Mucosa of rectum (tissue), 2 donors: ENCODE data around the gene WHAMM.

Source experiments
- H3K27ac ChIP-seq, 2 donors: one replicate each; pipeline ENCODE4 v1.7.0; 2013; ENCODE audit warnings: inconsistent platforms in 2 of 2, low read depth in 2 of 2, low read length in 2 of 2
- H3K27me3 ChIP-seq, 2 donors: one replicate each; pipeline ENCODE4 v1.7.0; 2013; ENCODE audit warnings: low read length in 2 of 2; ENCODE audit not compliant: control insufficient read depth in 2 of 2, insufficient read depth in 2 of 2
- H3K36me3 ChIP-seq, 2 donors: one replicate each; pipeline ENCODE4 v1.7.0; 2013; ENCODE audit warnings: low read length in 2 of 2; ENCODE audit not compliant: control insufficient read depth in 2 of 2, insufficient read depth in 2 of 2
- H3K4me1 ChIP-seq, 2 donors: one replicate each; pipeline ENCODE4 v1.7.0; 2013; ENCODE audit warnings: low read length in 2 of 2, mild to moderate bottlenecking in 1 of 2; ENCODE audit not compliant: control insufficient read depth in 2 of 2, insufficient read depth in 2 of 2
- H3K4me3 ChIP-seq, 2 donors: one replicate each; pipeline ENCODE4 v1.7.0; 2013; ENCODE audit warnings: low read length in 2 of 2
- H3K9ac ChIP-seq, 2 donors: one replicate each; pipeline ENCODE4 v1.7.0; 2013; ENCODE audit warnings: low read length in 2 of 2, low read depth in 1 of 2, mild to moderate bottlenecking in 1 of 2
- H3K9me3 ChIP-seq, 2 donors: one replicate each; pipeline ENCODE4 v1.7.0; 2013; ENCODE audit warnings: low read length in 2 of 2; ENCODE audit not compliant: control insufficient read depth in 2 of 2
- donor health status: healthy.
- donor health status: Normal muscosa, but diverticular disease.

The WHAMM gene

GRCh38 chr15:82802497-82802896, 6.9 kb upstream of the WHAMM start:
- H3K36me3 ChIP-seq: no peaks in the 10 kb centered on the region
- H3K4me3 ChIP-seq: no peak overlapping the region
- no peak overlapping the region for H3K9ac ChIP-seq
- H3K27me3 ChIP-seq: peaks cover 0 to 4% of the 10 kb centered on the region in 2 donors
- no peaks in the 10 kb centered on the region for H3K9me3 ChIP-seq
- no peak overlapping the region for H3K27ac ChIP-seq
- no peaks in the 10 kb centered on the region for H3K4me1 ChIP-seq

- H3K27ac ChIP-seq: no peak overlapping the region
- H3K4me1 ChIP-seq: peaks cover 4 to 5% of the 10 kb centered on the region in 2 donors
- no peak overlapping the region for H3K9ac ChIP-seq
- H3K9me3 ChIP-seq: no peaks in the 10 kb centered on the region
- no peak overlapping the region for H3K4me3 ChIP-seq
- no peaks in the 10 kb centered on the region for H3K36me3 ChIP-seq
- peaks cover 0 to 4% of the 10 kb centered on the region in 2 donors for H3K27me3 ChIP-seq
Observed at GRCh38 chr15:82803793-82804574, 5.4 kb upstream of the WHAMM start.

- Histone ChIP-seq H3K36me3 (no peaks in the 10 kb centered on the region), H3K4me1 (peaks cover 4 to 7% of the 10 kb centered on the region in 2 donors), H3K27ac (no peak overlapping the region), H3K4me3 (no peak overlapping the region), H3K9me3 (no peaks in the 10 kb centered on the region), H3K27me3 (peaks cover 0 to 4% of the 10 kb centered on the region in 2 donors), H3K9ac (no peak overlapping the region)
Observed at GRCh38 chr15:82804575-82804949, 4.9 kb upstream of the WHAMM start.

GRCh38 chr15:82805994-82806406, 3.4 kb upstream of the WHAMM start, which contains the start of gene FSD2:
TSS of gene FSD2 (minus strand) at chr15:82806069. CDS start at chr15:82787390, 18,679 bp downstream.
- H3K9me3 ChIP-seq: no peaks in the 10 kb centered on the region
- no peak within 1 kb of the TSS for H3K4me3 ChIP-seq
- no peak within 1 kb of the TSS for H3K27ac ChIP-seq
- H3K4me1 ChIP-seq: peaks cover 4 to 10% of the 10 kb centered on the region in 2 donors
- H3K36me3 ChIP-seq: no peaks in the 10 kb centered on the region
- peaks cover 0 to 4% of the 10 kb centered on the region in 2 donors for H3K27me3 ChIP-seq
- no peak within 1 kb of the TSS for H3K9ac ChIP-seq

- Histone ChIP-seq H3K4me3 (no peak overlapping the region), H3K36me3 (no peaks in the 10 kb centered on the region), H3K27me3 (no peaks in the 10 kb centered on the region), H3K9me3 (no peaks in the 10 kb centered on the region), H3K4me1 (peaks cover 13 to 15% of the 10 kb centered on the region in 2 donors), H3K27ac (peak overlapping the region in 1 of 2 donors; percentile 79), H3K9ac (peak overlapping the region in 1 of 2 donors; percentile 66)
Observed at GRCh38 chr15:82807920-82808633, 1.4 kb upstream of the WHAMM start.

GRCh38 chr15:82808634-82809041, 790 bp upstream of the WHAMM start:
- peaks cover 13 to 15% of the 10 kb centered on the region in 2 donors for H3K4me1 ChIP-seq
- H3K4me3 ChIP-seq: peak overlapping the region; percentile 89 to 95
- no peaks in the 10 kb centered on the region for H3K9me3 ChIP-seq
- H3K9ac ChIP-seq: peak overlapping the region in 1 of 2 donors; percentile 66
- no peaks in the 10 kb centered on the region for H3K27me3 ChIP-seq
- peaks cover 0 to under 1% of the 10 kb centered on the region in 2 donors for H3K36me3 ChIP-seq
- peak overlapping the region; percentile 79 to 99 for H3K27ac ChIP-seq

GRCh38 chr15:82810061-82810889, 847 bp downstream of the WHAMM start:
- H3K4me1 ChIP-seq: peaks cover 13 to 15% of the 10 kb centered on the region in 2 donors
- peak overlapping the region; percentile 99 to 100 for H3K27ac ChIP-seq
- no peaks in the 10 kb centered on the region for H3K27me3 ChIP-seq
- peaks cover 2 to 9% of the 10 kb centered on the region in 2 donors for H3K36me3 ChIP-seq
- H3K9ac ChIP-seq: peak overlapping the region; percentile 95 to 99
- H3K9me3 ChIP-seq: no peaks in the 10 kb centered on the region
- H3K4me3 ChIP-seq: peak overlapping the region; percentile 89 to 95

- Histone ChIP-seq H3K9me3 (no peaks in the 10 kb centered on the region), H3K27ac (peak overlapping the region; percentile 99 to 100), H3K9ac (peak overlapping the region; percentile 95 to 99), H3K4me1 (peaks cover 13 to 15% of the 10 kb centered on the region in 2 donors), H3K27me3 (no peaks in the 10 kb centered on the region), H3K36me3 (peaks cover 8 to 15% of the 10 kb centered on the region in 2 donors), H3K4me3 (peak overlapping the region; percentile 89 to 95)
Observed at GRCh38 chr15:82810890-82811426, 1.5 kb downstream of the WHAMM start.

- peaks cover 24 to 25% of the 10 kb centered on the region in 2 donors for H3K36me3 ChIP-seq
Observed at GRCh38 chr15:82812994-82813393, 3.6 kb downstream of the WHAMM start.

More at GRCh38 chr15:82812994-82813393, 3.6 kb downstream of the WHAMM start:
- H3K4me3 ChIP-seq: no peak overlapping the region
- no peak overlapping the region for H3K9ac ChIP-seq
- no peak overlapping the region for H3K27ac ChIP-seq
- H3K4me1 ChIP-seq: peaks cover 13 to 15% of the 10 kb centered on the region in 2 donors
- H3K27me3 ChIP-seq: no peaks in the 10 kb centered on the region
- H3K9me3 ChIP-seq: no peaks in the 10 kb centered on the region
